Measurements from ENCODE around the gene SRD5A3. TPM values are rescaled to one million over a fixed set of nuclear protein-coding genes. Genes with fewer than 3 reads are reported as not detected.
A peak's percentile ranks its signal among the peaks of the same experiment; 100 is the strongest.

The SRD5A3 gene
- total and polyA plus RNA-seq, 9 of the 15 experiments (the other 6 are each of a cell fraction or from before 2014, with no cell fraction given), result 2.5 to 37.0 (median 13.3) TPM

DNA sequence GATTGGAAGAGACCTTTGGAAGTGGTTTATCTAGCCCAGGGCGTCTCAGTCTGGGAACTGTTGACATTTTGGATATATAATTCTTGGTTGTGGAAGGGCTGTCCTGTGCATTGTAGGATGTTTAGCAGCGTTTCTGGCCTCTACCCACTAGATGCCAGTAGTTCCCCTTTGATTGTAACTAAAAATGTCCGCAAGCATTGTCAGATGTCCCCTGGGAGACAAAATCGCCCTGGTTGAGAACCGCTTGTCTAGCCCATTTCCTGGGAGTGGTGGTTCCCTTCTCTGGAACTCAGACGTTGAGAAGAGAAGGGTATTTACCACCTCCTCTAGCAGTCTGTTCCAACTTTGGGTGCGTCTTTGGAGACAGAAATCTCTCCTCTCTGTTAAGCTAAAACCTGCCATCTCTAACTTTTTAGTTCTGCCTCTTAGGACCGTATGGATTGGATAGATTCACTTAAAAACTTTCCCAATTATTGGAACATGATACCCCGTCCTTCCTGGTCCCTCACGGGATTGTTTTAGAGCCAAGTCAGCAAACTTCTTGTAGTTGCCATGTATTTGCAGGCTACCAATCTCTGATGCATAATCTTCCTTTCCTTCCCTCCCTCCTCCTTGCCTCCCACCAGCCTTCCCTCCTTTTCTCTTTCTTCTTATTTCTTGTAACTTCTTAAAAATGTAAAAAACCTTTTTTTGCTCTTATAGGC lies 63.6 kb downstream of the SRD5A3 start (continued):
- TF ChIP-seq, protein P1, sequence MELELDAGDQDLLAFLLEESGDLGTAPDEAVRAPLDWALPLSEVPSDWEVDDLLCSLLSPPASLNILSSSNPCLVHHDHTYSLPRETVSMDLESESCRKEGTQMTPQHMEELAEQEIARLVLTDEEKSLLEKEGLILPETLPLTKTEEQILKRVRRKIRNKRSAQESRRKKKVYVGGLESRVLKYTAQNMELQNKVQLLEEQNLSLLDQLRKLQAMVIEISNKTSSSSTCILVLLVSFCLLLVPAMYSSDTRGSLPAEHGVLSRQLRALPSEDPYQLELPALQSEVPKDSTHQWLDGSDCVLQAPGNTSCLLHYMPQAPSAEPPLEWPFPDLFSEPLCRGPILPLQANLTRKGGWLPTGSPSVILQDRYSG (tag; conservative IDR thresholded peaks at IDR 0.05; ENCODE audit: low read depth), result no peak
- peak; percentile 17 to 45; a peak in 2 of 4 replicates for TF ChIP-seq RAD21 (CRISPR knock-in tag; conservative IDR thresholded peaks at IDR 0.05 in 1 of 2, IDR thresholded peaks at IDR 0.05 in 1 of 2)
- no peak for TF ChIP-seq ZKSCAN1 (IDR thresholded peaks at IDR 0.05; ENCODE audit: low read depth, low read length)
- TF ChIP-seq SNAPC5 (CRISPR knock-in tag; IDR thresholded peaks at IDR 0.05), result no peak
- peak; percentile 57 for TF ChIP-seq C11orf30 (IDR thresholded peaks at IDR 0.05; ENCODE audit: low read depth)
- TF ChIP-seq, protein P2, sequence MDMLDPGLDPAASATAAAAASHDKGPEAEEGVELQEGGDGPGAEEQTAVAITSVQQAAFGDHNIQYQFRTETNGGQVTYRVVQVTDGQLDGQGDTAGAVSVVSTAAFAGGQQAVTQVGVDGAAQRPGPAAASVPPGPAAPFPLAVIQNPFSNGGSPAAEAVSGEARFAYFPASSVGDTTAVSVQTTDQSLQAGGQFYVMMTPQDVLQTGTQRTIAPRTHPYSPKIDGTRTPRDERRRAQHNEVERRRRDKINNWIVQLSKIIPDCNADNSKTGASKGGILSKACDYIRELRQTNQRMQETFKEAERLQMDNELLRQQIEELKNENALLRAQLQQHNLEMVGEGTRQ (CRISPR knock-in tag; IDR thresholded peaks at IDR 0.05), result no peak
- no peak for TF ChIP-seq BMI1 (IDR thresholded peaks at IDR 0.05; ENCODE audit: low read length)
- TF ChIP-seq ZNF316 (IDR thresholded peaks at IDR 0.05), result peak; percentile 79
- no peak for TF ChIP-seq POLR2AphosphoS2 (IDR thresholded peaks at IDR 0.05; ENCODE audit: low read length)
- TF ChIP-seq CSDE1 (IDR thresholded peaks at IDR 0.05), result no peak
- no peak for TF ChIP-seq RBM15 (IDR thresholded peaks at IDR 0.05; ENCODE audit: insufficient read depth, low read length)
- peak in 1 of 3 experiments; percentile 49 for TF ChIP-seq YY1 (IDR thresholded peaks at IDR 0.05; ENCODE audit: borderline replicate concordance in 1 of 3, control insufficient read depth in 1 of 3, extremely low read depth in 1 of 3, insufficient read depth in 3 of 3, insufficient read length in 1 of 3, insufficient replicate concordance in 2 of 3, low read depth in 1 of 3, low read length in 2 of 3)
- no peak for TF ChIP-seq GTF2A2 (tag; IDR thresholded peaks at IDR 0.05)
- no peak for TF ChIP-seq ZNF318 (IDR thresholded peaks at IDR 0.05; ENCODE audit: borderline replicate concordance in 1 of 2, low read depth in 1 of 2)
- TF ChIP-seq CC2D1A (IDR thresholded peaks at IDR 0.05), result no peak
- no peak for TF ChIP-seq ETV1 (tag; conservative IDR thresholded peaks at IDR 0.05; ENCODE audit: low read depth)
- TF ChIP-seq ZEB2 (IDR thresholded peaks at IDR 0.05), result no peak
- TF ChIP-seq ILK (tag; IDR thresholded peaks at IDR 0.05; ENCODE audit: borderline replicate concordance, low read depth), result no peak
